Type B pancreatic cell (in vitro differentiated cells): Measurements from ENCODE around the gene SLC44A5. TPM values are rescaled to one million over a fixed set of nuclear protein-coding genes. Genes with fewer than 3 reads are reported as not detected.

Experiments
- DNase-seq: peaks from one replicate; pipeline ENCODE4 v3.0.0; 2021; ENCODE audit warnings: mixed read lengths; ENCODE audit not compliant: unreplicated experiment; ENCODE audit errors: extremely low spot score
- H3K27ac Mint-ChIP-seq: 2 replicates; pipeline ENCODE4 v1.8.0; 2021; ENCODE audit warnings: mild to moderate bottlenecking, mixed read lengths
- H3K27me3 Mint-ChIP-seq: 2 replicates; pipeline ENCODE4 v1.8.0; 2021; ENCODE audit warnings: mixed read lengths
- H3K36me3 Mint-ChIP-seq: 2 replicates; pipeline ENCODE4 v1.8.0; 2021; ENCODE audit warnings: mixed read lengths
- H3K4me1 Mint-ChIP-seq: one replicate; pipeline ENCODE4 v1.8.0; 2021; ENCODE audit warnings: mixed read lengths; ENCODE audit not compliant: unreplicated experiment
- H3K4me3 Mint-ChIP-seq: 2 replicates; pipeline ENCODE4 v1.8.0; 2021; ENCODE audit warnings: mild to moderate bottlenecking, mixed read lengths
- H3K9me3 Mint-ChIP-seq: 2 replicates; pipeline ENCODE4 v1.8.0; 2021; ENCODE audit warnings: mixed read lengths
- total RNA-seq: library from RNA; stranded (reverse); gene quantifications from 2 replicates; pipeline ENCODE4 v1.2.1, GENCODE V29; 2021; ENCODE audit warnings: low replicate concordance
- TF ChIP-seq, protein P1 (sequence below): fragments of 200-600 bp; sonication (generic); conservative IDR thresholded peaks from 2 replicates; pipeline ENCODE4 v1.5.0; 2021; ENCODE audit warnings: antibody characterized with exemption, mild to moderate bottlenecking

Gene SLC44A5
- total RNA-seq, 1 donor from 2014 or later = 2.4 TPM

DNA sequence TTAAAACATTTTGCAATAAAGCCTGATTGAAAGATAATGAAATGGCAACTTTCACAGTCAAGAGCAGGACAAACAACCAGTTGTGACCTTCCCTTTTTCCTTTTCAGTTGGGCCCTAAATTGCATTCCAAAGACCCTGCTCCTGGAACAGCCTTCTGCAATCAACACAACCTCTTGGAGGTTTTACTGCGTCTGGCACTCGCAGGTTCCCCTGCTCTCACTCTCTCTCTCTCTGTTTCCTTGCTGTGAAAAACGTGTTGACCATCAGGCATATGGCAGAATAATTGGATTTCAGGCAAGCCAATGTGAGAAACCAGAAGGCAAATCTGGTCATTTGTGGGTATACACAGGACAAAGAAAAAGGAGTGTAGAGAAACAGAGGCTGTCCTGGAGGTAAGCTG, 23.2 kb downstream of the SLC44A5 start:
- H3K4me1 Mint-ChIP-seq = no peaks in the 10 kb centered on the region
- H3K27me3 Mint-ChIP-seq = peaks cover 4% of the 10 kb centered on the region
- H3K4me3 Mint-ChIP-seq = no peak overlapping the region
- no peak for DNase-seq
- H3K9me3 Mint-ChIP-seq = peaks cover 5% of the 10 kb centered on the region
- H3K36me3 Mint-ChIP-seq = no peaks in the 10 kb centered on the region
- TF ChIP-seq, protein P1, sequence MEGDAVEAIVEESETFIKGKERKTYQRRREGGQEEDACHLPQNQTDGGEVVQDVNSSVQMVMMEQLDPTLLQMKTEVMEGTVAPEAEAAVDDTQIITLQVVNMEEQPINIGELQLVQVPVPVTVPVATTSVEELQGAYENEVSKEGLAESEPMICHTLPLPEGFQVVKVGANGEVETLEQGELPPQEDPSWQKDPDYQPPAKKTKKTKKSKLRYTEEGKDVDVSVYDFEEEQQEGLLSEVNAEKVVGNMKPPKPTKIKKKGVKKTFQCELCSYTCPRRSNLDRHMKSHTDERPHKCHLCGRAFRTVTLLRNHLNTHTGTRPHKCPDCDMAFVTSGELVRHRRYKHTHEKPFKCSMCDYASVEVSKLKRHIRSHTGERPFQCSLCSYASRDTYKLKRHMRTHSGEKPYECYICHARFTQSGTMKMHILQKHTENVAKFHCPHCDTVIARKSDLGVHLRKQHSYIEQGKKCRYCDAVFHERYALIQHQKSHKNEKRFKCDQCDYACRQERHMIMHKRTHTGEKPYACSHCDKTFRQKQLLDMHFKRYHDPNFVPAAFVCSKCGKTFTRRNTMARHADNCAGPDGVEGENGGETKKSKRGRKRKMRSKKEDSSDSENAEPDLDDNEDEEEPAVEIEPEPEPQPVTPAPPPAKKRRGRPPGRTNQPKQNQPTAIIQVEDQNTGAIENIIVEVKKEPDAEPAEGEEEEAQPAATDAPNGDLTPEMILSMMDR = no peak
- H3K27ac Mint-ChIP-seq = no peak overlapping the region

GRCh38 chr1:75583282-75583681, 27.6 kb downstream of the SLC44A5 start:
- no peak overlapping the region for H3K27ac Mint-ChIP-seq
- TF ChIP-seq, protein P1 = no peak
- H3K27me3 Mint-ChIP-seq = peaks cover 3% of the 10 kb centered on the region
- H3K36me3 Mint-ChIP-seq = no peaks in the 10 kb centered on the region
- no peak overlapping the region for H3K4me3 Mint-ChIP-seq
- DNase-seq = no peak
- no peaks in the 10 kb centered on the region for H3K4me1 Mint-ChIP-seq
- H3K9me3 Mint-ChIP-seq = no peaks in the 10 kb centered on the region

DNA sequence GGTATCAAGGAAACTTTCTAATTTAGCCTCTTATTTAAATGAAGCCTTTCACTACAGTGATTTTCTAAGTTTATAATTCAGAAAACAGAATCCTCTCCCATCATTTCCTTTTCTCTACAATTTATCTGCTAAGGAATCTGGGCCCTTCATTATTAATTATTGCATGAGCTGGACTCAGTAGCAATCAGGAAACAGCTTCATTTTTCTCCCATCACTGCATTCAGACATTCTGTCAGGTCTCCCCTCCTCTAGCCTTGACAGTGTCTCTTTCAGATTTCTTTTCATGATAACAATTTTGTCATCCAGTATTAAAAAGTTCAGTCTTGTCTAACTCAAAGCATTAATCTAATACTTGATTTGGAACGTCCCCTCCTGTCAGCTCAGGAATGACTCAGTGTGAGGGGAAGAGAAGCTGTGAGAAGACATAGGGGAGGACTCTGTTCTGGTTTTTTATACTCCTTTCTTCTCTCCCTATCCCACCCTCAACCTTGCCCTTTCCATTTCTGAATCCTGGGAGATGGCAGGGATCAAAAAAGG, 28.1 kb downstream of the SLC44A5 start:
- H3K36me3 Mint-ChIP-seq = no peaks in the 10 kb centered on the region
- H3K4me3 Mint-ChIP-seq = no peak overlapping the region
- H3K27me3 Mint-ChIP-seq = peaks cover 3% of the 10 kb centered on the region
- TF ChIP-seq, protein P1 = no peak
- H3K4me1 Mint-ChIP-seq = no peaks in the 10 kb centered on the region
- H3K9me3 Mint-ChIP-seq = no peaks in the 10 kb centered on the region
- no peak for DNase-seq
- no peak overlapping the region for H3K27ac Mint-ChIP-seq

DNA sequence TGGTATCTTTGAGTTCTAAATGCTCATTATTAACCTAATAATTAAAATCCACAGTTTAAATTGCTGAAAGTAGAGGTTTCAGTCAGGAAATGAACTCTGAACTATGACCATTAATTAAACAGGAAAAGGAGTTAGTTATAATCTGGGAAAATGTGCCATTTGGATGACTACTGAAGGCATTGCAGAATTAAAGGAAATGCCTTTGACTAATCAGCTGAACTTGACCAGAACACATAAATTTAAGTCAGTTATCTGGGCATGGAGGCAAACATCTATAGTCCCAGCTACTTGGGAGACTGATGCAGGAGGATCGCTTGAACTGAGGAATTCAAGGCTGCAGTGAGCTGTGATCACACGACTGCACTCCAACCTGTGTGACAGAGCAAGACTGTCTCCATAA, 31.9 kb downstream of the SLC44A5 start:
- Mint-ChIP-seq H3K27me3 (peaks cover 3% of the 10 kb centered on the region), H3K4me1 (no peaks in the 10 kb centered on the region), H3K4me3 (no peak overlapping the region), H3K36me3 (no peaks in the 10 kb centered on the region), H3K9me3 (no peaks in the 10 kb centered on the region), H3K27ac (no peak overlapping the region)
- no peak for DNase-seq
- TF ChIP-seq, protein P1 = no peak

- H3K4me1 Mint-ChIP-seq = no peaks in the 10 kb centered on the region
- no peak overlapping the region for H3K27ac Mint-ChIP-seq
- no peaks in the 10 kb centered on the region for H3K36me3 Mint-ChIP-seq
- no peaks in the 10 kb centered on the region for H3K27me3 Mint-ChIP-seq
- no peak for DNase-seq
- no peaks in the 10 kb centered on the region for H3K9me3 Mint-ChIP-seq
- TF ChIP-seq, protein P1 = no peak
- H3K4me3 Mint-ChIP-seq = no peak overlapping the region
Measured at GRCh38 chr1:75575837-75576236, 35.1 kb downstream of the SLC44A5 start.

DNA sequence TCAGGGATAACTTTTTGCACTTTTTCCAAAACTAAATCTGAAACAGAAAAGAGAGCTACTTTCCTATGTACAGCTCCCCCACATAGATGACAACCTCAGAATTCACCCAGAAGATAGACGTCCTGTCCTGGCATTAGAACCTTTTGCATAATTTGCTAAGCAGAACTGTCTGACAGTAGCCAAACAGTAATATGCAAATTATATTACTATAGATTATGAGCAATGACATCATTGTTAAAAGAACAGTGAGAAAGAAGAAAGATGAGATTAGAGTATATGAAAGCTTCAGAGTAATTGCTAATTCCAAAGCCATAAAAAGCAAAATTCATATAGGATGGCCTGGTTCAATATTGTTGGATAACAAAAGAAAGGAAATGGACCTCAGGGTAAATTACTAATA, 43.7 kb downstream of the SLC44A5 start:
- Mint-ChIP-seq H3K4me3 (no peak overlapping the region), H3K4me1 (no peaks in the 10 kb centered on the region), H3K27me3 (peaks cover 4% of the 10 kb centered on the region), H3K9me3 (no peaks in the 10 kb centered on the region), H3K27ac (no peak overlapping the region), H3K36me3 (no peaks in the 10 kb centered on the region)
- TF ChIP-seq, protein P1 = no peak
- DNase-seq = no peak
